CD14-positive monocyte (primary cell): ENCODE results near the gene SLC35F3. TPM values are rescaled to one million over a fixed set of nuclear protein-coding genes. Genes with fewer than 3 reads are reported as not detected.

Experiments
- DNase-seq, 3 donors: peaks; one replicate each; pipeline ENCODE4 v3.0.0-alpha.2; 2011 to 2022
- H2AFZ ChIP-seq: 2 replicates; pipeline ENCODE4 v1.6.0; 2012; ENCODE audit warnings: mild to moderate bottlenecking, low read depth, low read length, inconsistent platforms; ENCODE audit not compliant: insufficient read depth, poor library complexity, severe bottlenecking
- H3K27ac ChIP-seq, 2 donors: 1 replicate in 1 of 2; 2 replicates in 1 of 2; pipeline ENCODE4 v1.5.1; 2012 to 2013; ENCODE audit warnings: low read length in 2 of 2, control low read depth in 1 of 2, inconsistent platforms in 1 of 2, low read depth in 1 of 2, mild to moderate bottlenecking in 1 of 2
- H3K27me3 ChIP-seq, 2 donors: one replicate each; pipeline versions ENCODE4 v1.6.0 to v1.6.1; 2011 to 2013; ENCODE audit warnings: low read length in 2 of 2; ENCODE audit not compliant: control insufficient read depth in 2 of 2, insufficient read depth in 2 of 2
- H3K36me3 ChIP-seq, 2 donors: replicated peaks in 1 of 2; 1 replicate in 1 of 2; 2 replicates in 1 of 2; pipeline versions ENCODE4 v1.5.1 to v1.6.1; 2012 to 2013; ENCODE audit warnings: low read length in 2 of 2, control low read depth in 1 of 2, inconsistent platforms in 1 of 2, mild to moderate bottlenecking in 1 of 2; ENCODE audit not compliant: insufficient read depth in 2 of 2, control insufficient read depth in 1 of 2
- H3K4me1 ChIP-seq, 2 donors: 1 replicate in 1 of 2; 2 replicates in 1 of 2; pipeline versions ENCODE4 v1.5.1 to v1.6.1; 2012 to 2013; ENCODE audit warnings: low read length in 2 of 2, control low read depth in 1 of 2, inconsistent platforms in 1 of 2, mild to moderate bottlenecking in 1 of 2, moderate library complexity in 1 of 2; ENCODE audit not compliant: insufficient read depth in 2 of 2, control insufficient read depth in 1 of 2
- H3K4me2 ChIP-seq: replicated peaks from 2 replicates; pipeline ENCODE3; 2012; ENCODE audit warnings: low read length, moderate library complexity, mild to moderate bottlenecking; ENCODE audit not compliant: poor library complexity, severe bottlenecking; ENCODE audit errors: extremely low read depth
- H3K4me3 ChIP-seq, 3 experiments: fragments of 200-600 bp in 1 of 3; sonication (generic) in 1 of 3; replicated peaks in 1 of 3; 1 replicate in 2 of 3; 2 replicates in 1 of 3; pipeline ENCODE4 v1.5.1; 2011 to 2013; ENCODE audit warnings: low read length in 3 of 3, mild to moderate bottlenecking in 3 of 3, control low read depth in 2 of 3, low read depth in 2 of 3, inconsistent platforms in 1 of 3, moderate library complexity in 1 of 3
- H3K79me2 ChIP-seq: 2 replicates; pipeline ENCODE4 v1.6.0; 2012; ENCODE audit warnings: mild to moderate bottlenecking, control low read depth, inconsistent platforms, low read length, moderate library complexity; ENCODE audit not compliant: insufficient read depth
- H3K9ac ChIP-seq: 2 replicates; pipeline ENCODE4 v1.6.0; 2017; ENCODE audit warnings: low read length, mild to moderate bottlenecking; ENCODE audit not compliant: insufficient read depth, poor library complexity, severe bottlenecking
- H3K9me3 ChIP-seq, 2 donors: replicated peaks in 1 of 2; 1 replicate in 1 of 2; 2 replicates in 1 of 2; pipeline versions ENCODE4 v1.5.1 to v1.6.1; 2012 to 2013; ENCODE audit warnings: low read length in 2 of 2, control low read depth in 1 of 2; ENCODE audit not compliant: control insufficient read depth in 1 of 2, insufficient read depth in 1 of 2
- H4K20me1 ChIP-seq: 2 replicates; pipeline ENCODE4 v1.6.0; 2012; ENCODE audit warnings: mild to moderate bottlenecking, low read length, control low read depth, moderate library complexity; ENCODE audit not compliant: insufficient read depth
- H3K27ac Mint-ChIP-seq, 7 donors: one replicate each; pipeline ENCODE4 v1.8.0; 2020; ENCODE audit warnings: mild to moderate bottlenecking in 7 of 7, mixed read lengths in 7 of 7, moderate library complexity in 6 of 7, inconsistent platforms in 2 of 7
- H3K27me3 Mint-ChIP-seq, 3 donors: one replicate each; pipeline ENCODE4 v1.8.0; 2021 to 2022; ENCODE audit warnings: low read depth in 3 of 3, mild to moderate bottlenecking in 3 of 3, mixed read lengths in 3 of 3, moderate library complexity in 3 of 3, inconsistent platforms in 1 of 3
- H3K36me3 Mint-ChIP-seq, 2 donors: one replicate each; pipeline ENCODE4 v1.8.0; 2020; ENCODE audit warnings: mixed read lengths in 2 of 2, inconsistent platforms in 1 of 2, mild to moderate bottlenecking in 1 of 2
- H3K4me1 Mint-ChIP-seq: one replicate; pipeline ENCODE4 v1.8.0; 2020; ENCODE audit warnings: mild to moderate bottlenecking, mixed read lengths
- H3K4me3 Mint-ChIP-seq, 2 donors: one replicate each; pipeline ENCODE4 v1.8.0; 2020; ENCODE audit warnings: mild to moderate bottlenecking in 2 of 2, mixed read lengths in 2 of 2, moderate library complexity in 1 of 2
- H3K9me3 Mint-ChIP-seq, 7 donors: one replicate each; pipeline ENCODE4 v1.8.0; 2020 to 2022; ENCODE audit warnings: mixed read lengths in 7 of 7, mild to moderate bottlenecking in 6 of 7, moderate library complexity in 6 of 7, inconsistent platforms in 2 of 7
- WGBS: methylation state at CpG from one replicate; pipeline ENCODE4 v1.1.5; 2013; ENCODE audit warnings: missing lambda C conversion rate; ENCODE audit not compliant: insufficient coverage; 5-methylcytosine and 5-hydroxymethylcytosine counted together
- intact Hi-C, 2 donors: fragments of 100-400 bp; cut with micrococcal nuclease; formaldehyde crosslinking; loops; one replicate each; pipeline versions ENCODE4 v1.15.0 to v1.15.1; 2023
- polyA plus RNA-seq, 3 donors: library from polyadenylated mRNA; depleted of rRNA in 1 of 3; unstranded in 2 of 3; stranded (reverse) in 1 of 3; fragments of 300-500 nt in 2 of 3; fragments of >200 nt in 1 of 3; fragmentation: Illumina TruSeq in 2 of 3; gene quantifications; 1 replicate in 2 of 3; 2 replicates in 1 of 3; pipeline ENCODE4 v1.2.3, GENCODE V29; 2012 to 2021
- TF ChIP-seq, protein P1 (sequence below): fragments of 200-600 bp; IDR thresholded peaks from one replicate; pipeline ENCODE4 v1.8.0; 2022; ENCODE audit warnings: antibody characterized with exemption, mild to moderate bottlenecking

The SLC35F3 gene
- polyA plus RNA-seq, 3 donors: 0.17 to 0.78 TPM; not detected in 1

DNA sequence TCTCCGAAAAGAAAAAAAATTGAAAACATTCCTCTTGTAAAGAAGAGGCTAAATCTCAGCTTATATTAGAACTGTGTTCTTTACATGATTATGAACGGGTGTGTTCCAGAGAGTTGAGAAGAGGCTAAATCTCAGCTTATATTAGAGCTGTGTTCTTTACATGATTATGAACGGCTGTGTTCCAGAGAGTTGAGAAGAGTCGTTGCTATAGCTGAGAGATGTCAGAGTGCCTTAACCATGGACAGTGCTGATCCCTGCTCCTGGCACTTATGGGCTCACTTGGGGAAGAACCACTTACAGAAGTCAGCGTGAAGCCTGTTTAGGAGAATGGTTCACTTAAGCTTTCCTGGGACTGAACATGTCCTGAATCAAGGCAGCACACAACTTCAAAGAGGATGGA lies 35.0 kb downstream of the SLC35F3 start:
- Histone ChIP-seq H3K36me3 (no peaks in the 10 kb centered on the region), H3K9me3 (no peaks in the 10 kb centered on the region), H3K27me3 (no peaks in the 10 kb centered on the region), H3K9ac (no peak overlapping the region), H2AFZ (no peak overlapping the region), H3K4me3 (no peak overlapping the region), H3K4me1 (no peaks in the 10 kb centered on the region), H3K79me2 (no peaks in the 10 kb centered on the region), H3K27ac (no peak overlapping the region), H3K4me2 (no peak overlapping the region), H4K20me1 (no peaks in the 10 kb centered on the region)
- Mint-ChIP-seq H3K4me3 (no peak overlapping the region), H3K36me3 (no peaks in the 10 kb centered on the region), H3K27ac (no peak overlapping the region), H3K4me1 (no peaks in the 10 kb centered on the region), H3K9me3 (peaks cover 0 to 4% (median 2%) of the 10 kb centered on the region in 7 donors), H3K27me3 (peaks cover 2 to 4% (median 3%) of the 10 kb centered on the region in 3 donors)
- WGBS: 91% methylated on average over 3 of the region's 5 CpGs
- TF ChIP-seq, protein P1, sequence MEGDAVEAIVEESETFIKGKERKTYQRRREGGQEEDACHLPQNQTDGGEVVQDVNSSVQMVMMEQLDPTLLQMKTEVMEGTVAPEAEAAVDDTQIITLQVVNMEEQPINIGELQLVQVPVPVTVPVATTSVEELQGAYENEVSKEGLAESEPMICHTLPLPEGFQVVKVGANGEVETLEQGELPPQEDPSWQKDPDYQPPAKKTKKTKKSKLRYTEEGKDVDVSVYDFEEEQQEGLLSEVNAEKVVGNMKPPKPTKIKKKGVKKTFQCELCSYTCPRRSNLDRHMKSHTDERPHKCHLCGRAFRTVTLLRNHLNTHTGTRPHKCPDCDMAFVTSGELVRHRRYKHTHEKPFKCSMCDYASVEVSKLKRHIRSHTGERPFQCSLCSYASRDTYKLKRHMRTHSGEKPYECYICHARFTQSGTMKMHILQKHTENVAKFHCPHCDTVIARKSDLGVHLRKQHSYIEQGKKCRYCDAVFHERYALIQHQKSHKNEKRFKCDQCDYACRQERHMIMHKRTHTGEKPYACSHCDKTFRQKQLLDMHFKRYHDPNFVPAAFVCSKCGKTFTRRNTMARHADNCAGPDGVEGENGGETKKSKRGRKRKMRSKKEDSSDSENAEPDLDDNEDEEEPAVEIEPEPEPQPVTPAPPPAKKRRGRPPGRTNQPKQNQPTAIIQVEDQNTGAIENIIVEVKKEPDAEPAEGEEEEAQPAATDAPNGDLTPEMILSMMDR: no peak
- DNase-seq: no peak
- intact Hi-C loops: no loop called here

DNA sequence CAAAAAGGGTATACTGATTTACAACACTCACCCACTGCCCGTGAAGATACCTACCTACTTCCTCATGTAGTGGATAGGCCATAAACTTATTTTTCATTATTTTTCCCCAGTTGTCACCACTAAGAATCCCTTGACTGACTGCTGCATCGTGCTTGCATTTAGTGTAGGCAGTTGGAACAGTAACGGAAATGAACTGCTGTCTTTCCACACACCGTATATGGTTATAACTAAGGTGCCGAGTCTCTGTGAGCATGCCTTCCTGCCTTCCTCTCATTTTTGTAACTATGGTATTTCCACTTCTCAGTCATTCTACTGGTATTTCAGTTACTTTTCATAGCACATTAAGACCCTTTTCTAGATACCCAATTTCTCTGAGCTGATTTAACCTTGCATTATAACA lies 36.4 kb downstream of the SLC35F3 start:
- no peaks in the 10 kb centered on the region for H3K4me1 Mint-ChIP-seq
- Histone ChIP-seq H3K27ac (no peak overlapping the region), H3K4me3 (no peak overlapping the region), H3K4me1 (no peaks in the 10 kb centered on the region), H3K27me3 (no peaks in the 10 kb centered on the region), H3K4me2 (no peak overlapping the region), H4K20me1 (no peaks in the 10 kb centered on the region), H3K79me2 (no peaks in the 10 kb centered on the region), H3K9me3 (no peaks in the 10 kb centered on the region), H2AFZ (no peak overlapping the region), H3K36me3 (no peaks in the 10 kb centered on the region), H3K9ac (no peak overlapping the region)
- DNase-seq: no peak
- no peak overlapping the region for H3K27ac Mint-ChIP-seq
- intact Hi-C loops: no loop called here
- H3K4me3 Mint-ChIP-seq: no peak overlapping the region
- 100% methylated on average over 2 of the region's 5 CpGs for WGBS
- H3K27me3 Mint-ChIP-seq: peaks cover 2 to 4% (median 3%) of the 10 kb centered on the region in 3 donors
- TF ChIP-seq, protein P1: no peak
- H3K9me3 Mint-ChIP-seq: peaks cover 0 to 4% (median 2%) of the 10 kb centered on the region in 7 donors
- no peaks in the 10 kb centered on the region for H3K36me3 Mint-ChIP-seq
